Measurements from ENCODE around the gene CEP192.

DNA sequence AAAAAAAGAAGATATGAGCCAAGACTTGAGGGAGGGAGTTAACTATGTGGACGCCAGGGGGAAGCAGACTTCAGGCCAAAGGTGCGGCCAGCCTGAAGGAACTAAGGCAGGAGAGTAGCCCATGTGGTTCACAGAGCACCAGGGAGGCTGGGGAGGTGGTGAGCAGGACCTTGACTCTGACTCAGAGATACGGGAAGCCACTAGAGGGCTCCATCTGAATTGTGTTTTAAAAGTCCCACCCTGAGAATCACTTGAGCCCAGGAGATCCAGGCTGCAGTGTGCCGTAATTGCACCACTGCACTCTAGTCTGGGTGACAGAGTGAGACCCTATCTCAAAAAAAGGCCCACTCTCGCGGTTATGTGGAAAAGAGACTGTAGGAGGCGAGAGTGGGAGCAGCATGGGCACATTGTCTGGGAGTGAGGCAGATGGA lies 12.3 kb downstream of the CEP192 start:
- TF ChIP-seq, protein P1, sequence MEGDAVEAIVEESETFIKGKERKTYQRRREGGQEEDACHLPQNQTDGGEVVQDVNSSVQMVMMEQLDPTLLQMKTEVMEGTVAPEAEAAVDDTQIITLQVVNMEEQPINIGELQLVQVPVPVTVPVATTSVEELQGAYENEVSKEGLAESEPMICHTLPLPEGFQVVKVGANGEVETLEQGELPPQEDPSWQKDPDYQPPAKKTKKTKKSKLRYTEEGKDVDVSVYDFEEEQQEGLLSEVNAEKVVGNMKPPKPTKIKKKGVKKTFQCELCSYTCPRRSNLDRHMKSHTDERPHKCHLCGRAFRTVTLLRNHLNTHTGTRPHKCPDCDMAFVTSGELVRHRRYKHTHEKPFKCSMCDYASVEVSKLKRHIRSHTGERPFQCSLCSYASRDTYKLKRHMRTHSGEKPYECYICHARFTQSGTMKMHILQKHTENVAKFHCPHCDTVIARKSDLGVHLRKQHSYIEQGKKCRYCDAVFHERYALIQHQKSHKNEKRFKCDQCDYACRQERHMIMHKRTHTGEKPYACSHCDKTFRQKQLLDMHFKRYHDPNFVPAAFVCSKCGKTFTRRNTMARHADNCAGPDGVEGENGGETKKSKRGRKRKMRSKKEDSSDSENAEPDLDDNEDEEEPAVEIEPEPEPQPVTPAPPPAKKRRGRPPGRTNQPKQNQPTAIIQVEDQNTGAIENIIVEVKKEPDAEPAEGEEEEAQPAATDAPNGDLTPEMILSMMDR (IDR thresholded peaks at IDR 0.05; ENCODE audit: low read depth, low read length, missing input control) = no peak
- TF ChIP-seq NR2F2 (IDR thresholded peaks at IDR 0.05) = no peak

Measured in liver (tissue), 3 donors.